ENCODE results near the gene SLC22A4. TPM values are rescaled to one million over a fixed set of nuclear protein-coding genes. Genes with fewer than 3 reads are reported as not detected.

Gene SLC22A4
- total and polyA plus RNA-seq, 2 experiments from 2014 or later, result 0.27 to 0.32 TPM

DNA sequence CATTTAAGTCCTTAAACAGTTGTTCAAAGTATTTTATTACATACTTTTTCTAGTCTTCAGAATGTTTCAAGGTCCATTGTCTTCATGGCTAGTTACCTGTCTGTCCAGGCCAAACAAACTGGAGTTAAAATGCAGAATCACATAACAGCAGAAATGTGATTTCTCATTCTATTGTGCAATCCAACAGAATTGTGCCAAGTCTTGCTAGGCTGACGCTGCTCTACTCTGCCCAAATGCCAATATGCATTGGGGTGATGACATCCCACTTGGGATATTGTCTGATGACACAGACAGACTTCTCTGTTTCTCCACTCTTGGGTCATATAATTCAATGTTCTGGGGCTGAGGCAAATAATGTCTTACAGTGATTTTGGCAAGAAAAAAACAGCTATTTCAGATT, 70.1 kb downstream of the SLC22A4 start:
- Histone ChIP-seq H3K27me3 (no peaks in the 10 kb centered on the region), H3K4me3 (no peak overlapping the region), H3K36me3 (no peaks in the 10 kb centered on the region), H3K4me1 (ENCODE audit: low read depth) (no peaks in the 10 kb centered on the region), H3K27ac (no peak overlapping the region), H3K9me3 (ENCODE audit: low read depth) (no peaks in the 10 kb centered on the region)
- DNase-seq (ENCODE audit: low read depth in 1 of 2, low spot score in 1 of 2), result peak in 1 of 2 donors; percentile 87
- TF ChIP-seq, protein P1, sequence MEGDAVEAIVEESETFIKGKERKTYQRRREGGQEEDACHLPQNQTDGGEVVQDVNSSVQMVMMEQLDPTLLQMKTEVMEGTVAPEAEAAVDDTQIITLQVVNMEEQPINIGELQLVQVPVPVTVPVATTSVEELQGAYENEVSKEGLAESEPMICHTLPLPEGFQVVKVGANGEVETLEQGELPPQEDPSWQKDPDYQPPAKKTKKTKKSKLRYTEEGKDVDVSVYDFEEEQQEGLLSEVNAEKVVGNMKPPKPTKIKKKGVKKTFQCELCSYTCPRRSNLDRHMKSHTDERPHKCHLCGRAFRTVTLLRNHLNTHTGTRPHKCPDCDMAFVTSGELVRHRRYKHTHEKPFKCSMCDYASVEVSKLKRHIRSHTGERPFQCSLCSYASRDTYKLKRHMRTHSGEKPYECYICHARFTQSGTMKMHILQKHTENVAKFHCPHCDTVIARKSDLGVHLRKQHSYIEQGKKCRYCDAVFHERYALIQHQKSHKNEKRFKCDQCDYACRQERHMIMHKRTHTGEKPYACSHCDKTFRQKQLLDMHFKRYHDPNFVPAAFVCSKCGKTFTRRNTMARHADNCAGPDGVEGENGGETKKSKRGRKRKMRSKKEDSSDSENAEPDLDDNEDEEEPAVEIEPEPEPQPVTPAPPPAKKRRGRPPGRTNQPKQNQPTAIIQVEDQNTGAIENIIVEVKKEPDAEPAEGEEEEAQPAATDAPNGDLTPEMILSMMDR (IDR thresholded peaks at IDR 0.05; ENCODE audit: low read depth, low read length), result no peak

DNA sequence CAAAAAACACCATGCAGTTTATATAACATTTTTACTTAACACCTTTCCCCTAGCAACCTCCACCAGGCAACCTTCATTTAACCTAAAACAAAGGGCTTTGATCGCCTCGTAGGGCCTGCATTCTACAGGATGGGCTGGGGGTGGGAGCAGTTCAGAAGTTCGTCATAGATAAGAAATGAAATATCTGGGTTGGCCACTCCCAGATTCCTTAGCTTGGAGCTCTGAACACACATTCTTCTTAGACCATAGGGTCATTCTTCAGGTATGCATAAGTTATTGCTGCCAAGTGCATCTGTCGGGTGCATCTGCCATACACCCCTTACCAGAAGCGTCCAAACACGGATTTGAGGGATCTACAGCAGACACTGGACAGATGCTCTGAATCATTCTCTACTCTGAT, 71.0 kb downstream of the SLC22A4 start:
- Histone ChIP-seq H3K36me3 (no peaks in the 10 kb centered on the region), H3K27me3 (no peaks in the 10 kb centered on the region), H3K9me3 (ENCODE audit: low read depth) (no peaks in the 10 kb centered on the region), H3K4me3 (no peak overlapping the region), H3K4me1 (ENCODE audit: low read depth) (no peaks in the 10 kb centered on the region), H3K27ac (no peak overlapping the region)
- TF ChIP-seq, protein P1 (IDR thresholded peaks at IDR 0.05; ENCODE audit: low read depth, low read length), result no peak
- DNase-seq (ENCODE audit: low read depth in 1 of 2, low spot score in 1 of 2), result peak in 1 of 2 donors; percentile 79

DNA sequence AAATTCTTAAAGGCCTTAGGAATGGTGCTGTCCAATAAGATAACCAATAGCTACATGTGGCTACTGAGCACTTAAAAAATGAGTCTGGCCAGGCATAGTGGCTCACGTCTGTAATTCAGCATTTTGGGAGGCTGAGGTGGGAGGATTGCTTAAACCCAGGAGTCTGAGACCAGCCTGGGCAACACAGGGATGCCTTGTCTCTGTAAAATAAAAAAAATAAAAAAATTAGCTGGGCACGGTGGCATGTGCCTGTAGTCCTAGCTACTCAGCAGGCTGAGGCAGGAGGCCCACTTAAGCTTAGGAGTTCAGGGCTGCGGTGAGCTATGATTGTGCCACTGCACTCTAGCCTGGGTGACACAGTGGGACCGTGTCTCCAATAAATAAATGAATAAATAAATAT, 74.0 kb downstream of the SLC22A4 start:
- TF ChIP-seq, protein P1 (IDR thresholded peaks at IDR 0.05; ENCODE audit: low read depth, low read length), result no peak
- H3K36me3 ChIP-seq, result no peaks in the 10 kb centered on the region
- H3K4me1 ChIP-seq (ENCODE audit: low read depth), result no peaks in the 10 kb centered on the region
- DNase-seq (ENCODE audit: low read depth in 1 of 2, low spot score in 1 of 2), result no peak
- no peaks in the 10 kb centered on the region for H3K9me3 ChIP-seq (ENCODE audit: low read depth)
- H3K4me3 ChIP-seq, result no peak overlapping the region
- H3K27ac ChIP-seq, result no peak overlapping the region
- H3K27me3 ChIP-seq, result peaks cover 6% of the 10 kb centered on the region

DNA sequence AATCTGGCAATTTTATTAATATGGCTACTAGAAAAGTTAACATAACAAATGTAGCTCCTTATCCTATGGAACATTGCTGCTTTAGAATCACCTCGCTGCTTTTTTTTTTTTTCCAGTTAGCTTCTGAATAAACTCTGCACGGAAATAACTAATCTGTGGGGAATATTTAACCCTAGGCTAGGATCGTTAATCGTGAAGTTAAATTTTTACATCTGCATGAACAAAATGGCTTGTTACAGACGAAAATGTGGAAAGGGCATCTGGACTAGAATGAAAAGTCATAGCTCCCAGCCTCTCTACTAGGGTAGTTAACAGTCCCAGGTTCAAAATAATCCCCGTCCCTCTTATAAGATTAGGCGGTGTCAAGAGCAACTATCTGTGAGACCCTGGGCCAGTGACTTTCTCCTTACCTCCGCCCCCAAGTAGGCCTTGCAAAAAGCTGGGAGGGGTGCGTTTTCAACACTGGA, 74.8 kb downstream of the SLC22A4 start:
- Histone ChIP-seq H3K27me3 (peaks cover 6% of the 10 kb centered on the region), H3K4me1 (ENCODE audit: low read depth) (no peaks in the 10 kb centered on the region), H3K9me3 (ENCODE audit: low read depth) (no peaks in the 10 kb centered on the region), H3K36me3 (no peaks in the 10 kb centered on the region), H3K4me3 (peak overlapping the region; percentile 33), H3K27ac (peak overlapping the region; percentile 66)
- TF ChIP-seq, protein P1 (IDR thresholded peaks at IDR 0.05; ENCODE audit: low read depth, low read length), result no peak
- no peak for DNase-seq (ENCODE audit: low read depth in 1 of 2, low spot score in 1 of 2)

DNA sequence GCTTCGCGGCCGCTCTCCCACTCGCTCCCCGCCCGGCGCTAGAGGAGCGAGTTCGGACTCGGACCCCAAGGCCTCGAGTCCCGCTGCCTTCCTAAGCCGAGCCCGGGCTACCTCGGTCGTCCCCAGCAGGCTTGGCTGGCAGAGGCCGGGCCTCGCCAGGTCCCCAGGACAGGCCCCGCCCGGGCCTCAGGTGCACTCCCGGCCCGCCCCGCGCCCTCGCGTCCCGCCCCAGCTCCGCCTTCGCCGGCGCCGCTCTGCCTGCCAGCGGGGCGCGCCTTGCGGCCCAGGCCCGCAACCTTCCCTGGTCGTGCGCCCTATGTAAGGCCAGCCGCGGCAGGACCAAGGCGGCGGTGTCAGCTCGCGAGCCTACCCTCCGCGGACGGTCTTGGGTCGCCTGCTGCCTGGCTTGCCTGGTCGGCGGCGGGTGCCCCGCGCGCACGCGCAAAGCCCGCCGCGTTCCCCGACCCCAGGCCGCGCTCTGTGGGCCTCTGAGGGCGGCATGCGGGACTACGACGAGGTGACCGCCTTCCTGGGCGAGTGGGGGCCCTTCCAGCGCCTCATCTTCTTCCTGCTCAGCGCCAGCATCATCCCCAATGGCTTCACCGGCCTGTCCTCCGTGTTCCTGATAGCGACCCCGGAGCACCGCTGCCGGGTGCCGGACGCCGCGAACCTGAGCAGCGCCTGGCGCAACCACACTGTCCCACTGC, 75.4 kb downstream of the SLC22A4 start, which contains the start of gene SLC22A5:
Gene SLC22A5 (plus strand): TSS at position 237 of the 707 bp plus-strand sequence. CDS start 263 bp downstream, at position 500.
- peak; percentile 57 to 78 for DNase-seq (ENCODE audit: low read depth in 1 of 2, low spot score in 1 of 2)
- Histone ChIP-seq H3K4me1 (ENCODE audit: low read depth) (no peaks in the 10 kb centered on the region), H3K9me3 (ENCODE audit: low read depth) (no peaks in the 10 kb centered on the region), H3K27me3 (peaks cover 6% of the 10 kb centered on the region), H3K4me3 (peak within 1 kb of the TSS; percentile 33), H3K27ac (peak within 1 kb of the TSS; percentile 66), H3K36me3 (no peaks in the 10 kb centered on the region)
- TF ChIP-seq, protein P1 (IDR thresholded peaks at IDR 0.05; ENCODE audit: low read depth, low read length), result no peak
